ENCODE data around the gene ERBB4. TPM values are rescaled to one million over a fixed set of nuclear protein-coding genes. Genes with fewer than 3 reads are reported as not detected.

The ERBB4 gene
- polyA plus RNA-seq, 1 of the 3 experiments (the other 2 are of a cell fraction): 0.05 TPM

- Histone ChIP-seq H2AFZ (ENCODE audit: low read depth) (peak overlapping the region; percentile 53; the same call in 1 of the 2 replicates), H3K4me3 (ENCODE audit: low read depth in 2 of 2, low read length in 1 of 2) (no peak overlapping the region), H3K36me3 (replicated peaks in 1 of 2; ENCODE audit: control insufficient read depth in 1 of 2, insufficient read depth in 2 of 2, low read length in 1 of 2) (no peaks in the 10 kb centered on the region), H3K9me2 (no peaks in the 10 kb centered on the region), H3K4me2 (no peak overlapping the region), H3F3A (replicated peaks; ENCODE audit: insufficient read depth) (no peaks in the 10 kb centered on the region), H3K9me3 (no peaks in the 10 kb centered on the region), H4K20me1 (ENCODE audit: insufficient read depth) (no peaks in the 10 kb centered on the region), H3K27me3 (ENCODE audit: insufficient read depth) (no peaks in the 10 kb centered on the region), H3K27ac (ENCODE audit: low read depth in 2 of 2, low read length in 1 of 2) (no peak overlapping the region), H3K9ac (no peak overlapping the region), H3K4me1 (ENCODE audit: control insufficient read depth in 1 of 2, insufficient read depth in 2 of 2, low read depth in 1 of 2, low read length in 1 of 2) (peaks cover 0 to 2% of the 10 kb centered on the region in 2 experiments; a peak in 1 of 4 replicates), H3K79me2 (ENCODE audit: insufficient read depth) (no peaks in the 10 kb centered on the region)
- no peak for DNase-seq
- WGBS (ENCODE audit: low lambda C conversion rate): 64% methylated on average over 4 of the region's 4 CpGs
- ChIA-PET POLR2A (no interaction called here), CTCF (no interaction called here)
- TF ChIP-seq RXRA (IDR thresholded peaks at IDR 0.05; ENCODE audit: borderline replicate concordance, low read depth): no peak
- TF ChIP-seq, protein P1, sequence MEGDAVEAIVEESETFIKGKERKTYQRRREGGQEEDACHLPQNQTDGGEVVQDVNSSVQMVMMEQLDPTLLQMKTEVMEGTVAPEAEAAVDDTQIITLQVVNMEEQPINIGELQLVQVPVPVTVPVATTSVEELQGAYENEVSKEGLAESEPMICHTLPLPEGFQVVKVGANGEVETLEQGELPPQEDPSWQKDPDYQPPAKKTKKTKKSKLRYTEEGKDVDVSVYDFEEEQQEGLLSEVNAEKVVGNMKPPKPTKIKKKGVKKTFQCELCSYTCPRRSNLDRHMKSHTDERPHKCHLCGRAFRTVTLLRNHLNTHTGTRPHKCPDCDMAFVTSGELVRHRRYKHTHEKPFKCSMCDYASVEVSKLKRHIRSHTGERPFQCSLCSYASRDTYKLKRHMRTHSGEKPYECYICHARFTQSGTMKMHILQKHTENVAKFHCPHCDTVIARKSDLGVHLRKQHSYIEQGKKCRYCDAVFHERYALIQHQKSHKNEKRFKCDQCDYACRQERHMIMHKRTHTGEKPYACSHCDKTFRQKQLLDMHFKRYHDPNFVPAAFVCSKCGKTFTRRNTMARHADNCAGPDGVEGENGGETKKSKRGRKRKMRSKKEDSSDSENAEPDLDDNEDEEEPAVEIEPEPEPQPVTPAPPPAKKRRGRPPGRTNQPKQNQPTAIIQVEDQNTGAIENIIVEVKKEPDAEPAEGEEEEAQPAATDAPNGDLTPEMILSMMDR (IDR thresholded peaks at IDR 0.05): peak; percentile 20; the same call in 1 of the 2 replicates
Measured at GRCh38 chr2:212484563-212485080, 54.0 kb downstream of the ERBB4 start.

GRCh38 chr2:212480447-212480846 lies 58.2 kb downstream of the ERBB4 start:
- DNase-seq: no peak
- Histone ChIP-seq H3K27me3 (ENCODE audit: insufficient read depth) (no peaks in the 10 kb centered on the region), H3K79me2 (ENCODE audit: insufficient read depth) (no peaks in the 10 kb centered on the region), H2AFZ (ENCODE audit: low read depth) (no peak overlapping the region), H3K9me2 (no peaks in the 10 kb centered on the region), H3K9me3 (no peaks in the 10 kb centered on the region), H3K36me3 (replicated peaks in 1 of 2; ENCODE audit: control insufficient read depth in 1 of 2, insufficient read depth in 2 of 2, low read length in 1 of 2) (no peaks in the 10 kb centered on the region), H4K20me1 (ENCODE audit: insufficient read depth) (no peaks in the 10 kb centered on the region), H3K27ac (ENCODE audit: low read depth in 2 of 2, low read length in 1 of 2) (no peak overlapping the region), H3F3A (replicated peaks; ENCODE audit: insufficient read depth) (no peaks in the 10 kb centered on the region), H3K9ac (no peak overlapping the region), H3K4me2 (no peak overlapping the region), H3K4me3 (ENCODE audit: low read depth in 2 of 2, low read length in 1 of 2) (no peak overlapping the region), H3K4me1 (ENCODE audit: control insufficient read depth in 1 of 2, insufficient read depth in 2 of 2, low read depth in 1 of 2, low read length in 1 of 2) (peaks cover 0 to 2% of the 10 kb centered on the region in 2 experiments; a peak in 2 of 4 replicates)
- ChIA-PET POLR2A (no interaction called here), CTCF (no interaction called here)
- WGBS (ENCODE audit: low lambda C conversion rate): 82% methylated on average over 1 of the region's 1 CpG
- TF ChIP-seq RXRA (IDR thresholded peaks at IDR 0.05; ENCODE audit: borderline replicate concordance, low read depth) (no peak), POLR2AphosphoS5 (IDR thresholded peaks at IDR 0.05; ENCODE audit: low read depth, low read length) (no peak), NRF1 (IDR thresholded peaks at IDR 0.05; ENCODE audit: low read depth, low read length) (no peak), YY1 (IDR thresholded peaks at IDR 0.05; ENCODE audit: low read depth) (no peak), TCF12 (IDR thresholded peaks at IDR 0.05) (no peak), GATA2 (CRISPR knock-in tag; IDR thresholded peaks at IDR 0.05) (no peak), FOXM1 (IDR thresholded peaks at IDR 0.05; ENCODE audit: low read depth) (no peak), NFIC (IDR thresholded peaks at IDR 0.05; ENCODE audit: borderline replicate concordance) (no peak), TAF1 (IDR thresholded peaks at IDR 0.05; ENCODE audit: borderline replicate concordance, low read depth, low read length) (no peak), SMC3 (IDR thresholded peaks at IDR 0.05; ENCODE audit: low read depth, low read length) (no peak), REST (IDR thresholded peaks at IDR 0.05; ENCODE audit: low read depth, low read length) (no peak), FOXJ3 (CRISPR knock-in tag; IDR thresholded peaks at IDR 0.05) (no peak), CHD2 (IDR thresholded peaks at IDR 0.05; ENCODE audit: low read length, partially characterized antibody) (no peak), PBX3 (IDR thresholded peaks at IDR 0.05) (no peak)
- TF ChIP-seq, protein P1 (IDR thresholded peaks at IDR 0.05): no peak
- TF ChIP-seq, protein P2, sequence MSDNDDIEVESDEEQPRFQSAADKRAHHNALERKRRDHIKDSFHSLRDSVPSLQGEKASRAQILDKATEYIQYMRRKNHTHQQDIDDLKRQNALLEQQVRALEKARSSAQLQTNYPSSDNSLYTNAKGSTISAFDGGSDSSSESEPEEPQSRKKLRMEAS (IDR thresholded peaks at IDR 0.05; ENCODE audit: low read depth): no peak
- TF ChIP-seq, protein P3, sequence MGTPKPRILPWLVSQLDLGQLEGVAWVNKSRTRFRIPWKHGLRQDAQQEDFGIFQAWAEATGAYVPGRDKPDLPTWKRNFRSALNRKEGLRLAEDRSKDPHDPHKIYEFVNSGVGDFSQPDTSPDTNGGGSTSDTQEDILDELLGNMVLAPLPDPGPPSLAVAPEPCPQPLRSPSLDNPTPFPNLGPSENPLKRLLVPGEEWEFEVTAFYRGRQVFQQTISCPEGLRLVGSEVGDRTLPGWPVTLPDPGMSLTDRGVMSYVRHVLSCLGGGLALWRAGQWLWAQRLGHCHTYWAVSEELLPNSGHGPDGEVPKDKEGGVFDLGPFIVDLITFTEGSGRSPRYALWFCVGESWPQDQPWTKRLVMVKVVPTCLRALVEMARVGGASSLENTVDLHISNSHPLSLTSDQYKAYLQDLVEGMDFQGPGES (IDR thresholded peaks at IDR 0.05; ENCODE audit: low read depth, low read length): no peak

Measured in SK-N-SH (cell line).